Cardiac muscle cell (in vitro differentiated cells and primary cell): ENCODE data around the gene ACSM2B. TPM values are rescaled to one million over a fixed set of nuclear protein-coding genes. Genes with fewer than 3 reads are reported as not detected.
"Not testable (repeated sequence)": the region's sequence is repeated elsewhere in the genome, so short reads cannot be mapped to it uniquely, and the experiment has no call there.

Source experiments
- DNase-seq, 2 donors: peaks; one replicate each; pipeline versions ENCODE4 v3.0.0 to v3.0.0-alpha.2; 2010 to 2017; ENCODE audit warnings: low read depth in 1 of 2, low spot score in 1 of 2
- H3K27ac ChIP-seq: fragments of 200-600 bp; sonication (generic); 2 replicates; pipeline ENCODE4 v1.5.1; 2016
- H3K27me3 ChIP-seq: fragments of 200-600 bp; sonication (generic); 2 replicates; pipeline ENCODE4 v1.6.0; 2016; ENCODE audit warnings: control low read depth
- H3K36me3 ChIP-seq: fragments of 200-600 bp; sonication (generic); 2 replicates; pipeline ENCODE4 v1.5.1; 2016; ENCODE audit warnings: control low read depth
- H3K4me1 ChIP-seq: fragments of 200-600 bp; sonication (generic); 2 replicates; pipeline ENCODE4 v1.8.1; 2017; ENCODE audit warnings: low read depth, mild to moderate bottlenecking, mixed run types
- H3K4me3 ChIP-seq: fragments of 200-600 bp; sonication (generic); 2 replicates; pipeline ENCODE4 v1.5.1; 2016; ENCODE audit warnings: mild to moderate bottlenecking
- H3K9me3 ChIP-seq: fragments of 200-600 bp; sonication (generic); 2 replicates; pipeline ENCODE4 v1.5.1; 2017; ENCODE audit warnings: low read depth, mild to moderate bottlenecking, control low read depth
- polyA plus RNA-seq: library from polyadenylated mRNA; unstranded; fragments of >200 nt; fragmentation: Nextera tagmentation; extraction: Ambion mirVana; gene quantifications from 2 replicates; pipeline ENCODE4 v1.2.1, GENCODE V29; 2016
- total RNA-seq: library from RNA; depleted of rRNA; stranded (reverse); fragments of >200 nt; gene quantifications from 2 replicates; pipeline ENCODE4 v1.2.3, GENCODE V29; 2016
- TF ChIP-seq, protein P1 (sequence below): IDR thresholded peaks from 2 replicates; pipeline ENCODE4 v1.5.1; 2012; ENCODE audit warnings: low read depth, mild to moderate bottlenecking, low read length

The ACSM2B gene
- total and polyA plus RNA-seq, 2 experiments from 2014 or later = not detected

DNA sequence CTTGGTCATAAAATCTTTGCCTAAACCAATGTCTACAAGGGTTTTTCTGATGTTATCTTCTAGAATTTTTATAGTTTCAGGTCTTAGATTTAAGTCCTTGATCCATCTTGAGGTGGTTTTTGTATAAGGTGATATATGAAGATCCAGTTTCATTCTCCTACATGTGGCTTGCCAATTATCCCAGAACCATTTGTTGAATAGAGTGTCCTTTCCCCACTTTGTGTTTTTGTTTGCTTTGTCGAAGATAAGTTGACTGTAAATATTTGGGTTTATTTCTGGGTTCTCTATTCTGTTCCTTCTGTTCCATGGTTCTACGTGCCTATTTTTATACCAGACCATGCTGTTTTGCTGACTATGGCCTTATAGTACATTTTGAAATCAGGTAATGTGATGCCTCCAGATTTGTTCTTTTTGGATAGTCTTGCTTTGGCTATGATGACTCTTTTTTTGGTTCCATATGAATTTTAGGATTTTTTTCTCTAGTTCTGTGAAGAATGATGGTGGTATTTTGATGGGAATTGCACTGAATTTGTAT is 7.0 kb downstream of the ACSM2B start:
- H3K27me3 ChIP-seq, H3K4me1 ChIP-seq, H3K4me3 ChIP-seq, DNase-seq, H3K27ac ChIP-seq, H3K36me3 ChIP-seq, H3K9me3 ChIP-seq: not testable (repeated sequence)

DNA sequence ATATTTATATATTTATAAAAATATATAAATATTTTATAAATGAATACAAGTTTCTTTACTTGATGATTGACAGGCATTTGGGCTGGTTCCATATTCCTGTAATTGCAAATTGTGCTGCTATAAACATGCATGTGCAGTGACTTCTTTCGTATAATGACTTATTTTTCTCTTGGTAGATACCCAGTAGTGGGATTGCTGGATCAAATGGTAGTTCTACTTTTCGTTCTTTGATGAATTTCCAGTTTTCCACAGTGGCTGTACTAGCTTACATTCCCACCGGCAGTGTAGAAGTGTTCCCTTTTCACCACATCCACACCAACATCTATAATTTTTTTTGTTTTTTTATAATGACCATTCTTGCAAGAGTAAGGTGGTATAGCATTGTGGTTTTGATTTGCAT is 7.8 kb downstream of the ACSM2B start:
- TF ChIP-seq, protein P1, sequence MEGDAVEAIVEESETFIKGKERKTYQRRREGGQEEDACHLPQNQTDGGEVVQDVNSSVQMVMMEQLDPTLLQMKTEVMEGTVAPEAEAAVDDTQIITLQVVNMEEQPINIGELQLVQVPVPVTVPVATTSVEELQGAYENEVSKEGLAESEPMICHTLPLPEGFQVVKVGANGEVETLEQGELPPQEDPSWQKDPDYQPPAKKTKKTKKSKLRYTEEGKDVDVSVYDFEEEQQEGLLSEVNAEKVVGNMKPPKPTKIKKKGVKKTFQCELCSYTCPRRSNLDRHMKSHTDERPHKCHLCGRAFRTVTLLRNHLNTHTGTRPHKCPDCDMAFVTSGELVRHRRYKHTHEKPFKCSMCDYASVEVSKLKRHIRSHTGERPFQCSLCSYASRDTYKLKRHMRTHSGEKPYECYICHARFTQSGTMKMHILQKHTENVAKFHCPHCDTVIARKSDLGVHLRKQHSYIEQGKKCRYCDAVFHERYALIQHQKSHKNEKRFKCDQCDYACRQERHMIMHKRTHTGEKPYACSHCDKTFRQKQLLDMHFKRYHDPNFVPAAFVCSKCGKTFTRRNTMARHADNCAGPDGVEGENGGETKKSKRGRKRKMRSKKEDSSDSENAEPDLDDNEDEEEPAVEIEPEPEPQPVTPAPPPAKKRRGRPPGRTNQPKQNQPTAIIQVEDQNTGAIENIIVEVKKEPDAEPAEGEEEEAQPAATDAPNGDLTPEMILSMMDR = no peak
- Histone ChIP-seq H3K4me1 (no peaks in the 10 kb centered on the region), H3K9me3 (no peaks in the 10 kb centered on the region), H3K4me3 (no peak overlapping the region), H3K27ac (no peak overlapping the region), H3K27me3 (no peaks in the 10 kb centered on the region), H3K36me3 (no peaks in the 10 kb centered on the region)
- no peak for DNase-seq

DNA sequence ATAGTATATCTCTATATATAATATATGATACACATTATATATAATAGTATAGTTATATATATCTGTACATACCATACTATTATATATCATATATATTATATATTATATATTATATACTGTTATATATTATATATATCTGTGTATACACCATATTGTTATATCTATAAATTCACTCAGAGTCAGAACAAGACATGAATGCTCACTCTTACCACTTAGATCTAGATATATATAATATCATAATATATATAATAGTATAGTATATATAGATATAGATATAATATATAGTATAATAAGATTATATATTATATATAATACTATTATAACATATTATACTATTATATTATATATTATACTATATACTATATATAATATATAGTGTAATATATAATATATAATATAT is 9.3 kb downstream of the ACSM2B start:
- H3K4me1 ChIP-seq = no peaks in the 10 kb centered on the region
- no peak for DNase-seq

DNA sequence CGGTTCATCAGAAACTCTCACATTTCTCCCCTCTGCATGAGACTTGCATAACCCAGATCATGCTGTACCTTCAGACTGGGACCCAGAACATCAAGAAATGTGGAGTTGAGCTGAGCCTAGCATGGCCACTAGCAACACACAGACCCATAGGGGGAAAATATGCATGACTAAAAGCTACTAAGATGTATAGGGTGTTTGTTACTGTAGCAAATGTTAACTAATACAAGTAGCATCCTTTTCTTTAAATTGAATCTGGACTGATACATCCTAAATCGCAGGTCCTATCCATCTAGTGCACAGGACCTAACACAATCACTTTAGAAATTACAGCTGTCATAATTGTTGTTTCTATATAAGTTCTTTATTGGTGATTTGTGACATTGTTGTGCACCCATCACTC is 10.8 kb downstream of the ACSM2B start:
- H3K27ac ChIP-seq, H3K27me3 ChIP-seq, H3K36me3 ChIP-seq, DNase-seq, H3K9me3 ChIP-seq, H3K4me1 ChIP-seq, H3K4me3 ChIP-seq: not testable (repeated sequence)

More for the DNA sequence above, 9.3 kb downstream of the ACSM2B start:
- Histone ChIP-seq H3K9me3 (no peaks in the 10 kb centered on the region), H3K27me3 (no peaks in the 10 kb centered on the region), H3K27ac (no peak overlapping the region), H3K36me3 (no peaks in the 10 kb centered on the region), H3K4me3 (no peak overlapping the region)
- TF ChIP-seq, protein P1 = no peak

DNA sequence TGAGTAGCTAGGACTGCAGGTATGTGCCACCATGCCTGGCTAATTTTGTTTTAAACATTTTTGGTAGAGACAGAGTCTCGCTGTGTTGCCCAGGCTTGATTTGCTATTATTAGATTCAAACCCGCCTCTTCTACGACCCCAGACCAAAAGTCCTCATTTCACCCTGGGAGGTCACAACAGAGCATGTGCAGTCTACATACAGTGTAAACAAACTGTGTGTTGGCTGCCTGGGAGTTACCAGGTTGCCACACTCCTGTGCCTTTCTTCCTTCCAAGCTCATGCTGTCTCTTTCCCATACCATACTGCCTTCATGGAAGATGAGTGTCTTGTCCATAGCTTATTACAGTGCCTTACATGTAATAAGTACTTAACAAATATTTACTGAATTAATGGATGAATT is 11.9 kb downstream of the ACSM2B start:
- DNase-seq, H3K27ac ChIP-seq, H3K4me1 ChIP-seq, H3K27me3 ChIP-seq, H3K36me3 ChIP-seq, H3K9me3 ChIP-seq, H3K4me3 ChIP-seq: not testable (repeated sequence)

DNA sequence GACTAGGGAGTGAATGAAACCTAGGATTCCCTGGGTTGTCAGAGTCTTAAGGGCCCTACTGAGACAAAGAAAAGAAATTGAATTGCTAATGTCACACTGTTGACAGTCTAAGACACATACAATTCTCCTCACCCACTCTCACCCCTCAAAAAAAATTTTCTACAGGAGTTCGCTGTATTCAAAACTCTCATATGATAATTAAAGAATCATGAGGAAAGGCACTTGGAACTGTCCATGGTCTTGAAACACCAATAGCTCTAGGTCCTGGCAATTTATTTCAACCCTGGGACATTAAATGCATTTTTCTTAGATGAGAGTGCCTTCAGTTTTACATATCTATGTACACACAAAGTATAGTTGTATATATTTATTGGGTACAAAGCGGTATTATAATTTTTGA is 20.5 kb downstream of the ACSM2B start:
- not testable (repeated sequence) for DNase-seq, H3K4me3 ChIP-seq, H3K4me1 ChIP-seq, H3K9me3 ChIP-seq, H3K36me3 ChIP-seq, H3K27me3 ChIP-seq, H3K27ac ChIP-seq

DNA sequence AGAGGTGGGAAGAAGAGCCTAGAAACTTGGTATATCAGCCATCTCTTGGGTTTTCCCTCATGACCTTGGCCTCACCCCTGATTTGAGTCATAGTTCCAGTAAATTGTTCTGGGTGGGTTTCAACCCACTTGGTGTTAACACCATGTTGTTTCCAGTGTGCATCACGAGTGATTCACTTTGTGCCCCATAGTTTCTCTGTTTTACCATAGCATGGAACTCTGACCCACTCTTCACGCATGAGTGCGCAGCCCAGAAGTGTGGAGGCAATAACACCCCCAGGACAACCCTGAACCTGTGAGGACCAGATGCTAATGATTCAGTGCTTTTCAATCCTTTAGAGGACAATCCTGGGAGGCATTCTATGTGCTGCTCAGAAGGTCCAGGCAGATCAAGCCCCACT is 21.5 kb downstream of the ACSM2B start:
- not testable (repeated sequence) for H3K27ac ChIP-seq, H3K4me1 ChIP-seq, H3K4me3 ChIP-seq, H3K9me3 ChIP-seq, DNase-seq, H3K36me3 ChIP-seq, H3K27me3 ChIP-seq

DNA sequence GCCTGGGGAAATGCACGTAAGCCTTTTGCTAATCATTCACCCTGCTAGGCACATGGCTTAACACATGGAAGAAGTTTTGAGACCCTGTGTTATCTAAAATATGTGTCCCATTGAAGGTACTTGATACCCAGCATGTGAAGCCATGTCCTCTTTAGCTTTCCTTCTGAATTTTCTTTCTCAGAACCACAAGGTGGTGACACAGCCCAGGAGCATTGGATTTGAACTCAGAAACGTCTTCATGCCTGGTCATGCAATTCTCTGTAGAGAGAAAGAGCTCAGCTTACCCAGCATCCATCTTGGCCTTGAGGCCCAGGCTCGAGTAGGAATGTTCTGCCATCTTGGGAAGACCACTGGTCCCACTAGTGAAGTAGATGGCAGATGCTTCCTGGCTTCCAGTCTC is 22.7 kb downstream of the ACSM2B start:
- not testable (repeated sequence) for H3K36me3 ChIP-seq, H3K27me3 ChIP-seq, H3K4me1 ChIP-seq, H3K27ac ChIP-seq, H3K9me3 ChIP-seq, H3K4me3 ChIP-seq
- DNase-seq = peak in 1 of 2 donors; percentile 0

DNA sequence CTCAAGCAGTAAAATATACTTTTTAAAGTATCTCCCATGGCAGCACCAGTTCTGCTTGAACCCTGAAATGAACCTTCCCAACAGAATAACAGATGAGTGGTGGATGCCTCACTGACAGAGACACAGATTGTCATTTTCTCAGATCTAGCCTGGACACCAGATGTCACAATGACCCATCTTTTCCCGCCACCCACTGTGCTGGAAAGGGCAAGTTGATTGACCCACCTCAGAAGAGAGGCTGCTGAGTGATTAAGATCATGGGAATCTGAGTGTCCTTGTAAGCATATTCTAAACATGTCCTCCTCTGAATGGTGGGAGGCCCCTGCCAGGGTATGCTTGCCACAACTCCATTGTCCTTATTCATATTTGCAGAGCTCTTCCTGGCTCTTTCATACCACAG is 29.2 kb downstream of the ACSM2B start:
- H3K27me3 ChIP-seq = not testable (repeated sequence)

DNA sequence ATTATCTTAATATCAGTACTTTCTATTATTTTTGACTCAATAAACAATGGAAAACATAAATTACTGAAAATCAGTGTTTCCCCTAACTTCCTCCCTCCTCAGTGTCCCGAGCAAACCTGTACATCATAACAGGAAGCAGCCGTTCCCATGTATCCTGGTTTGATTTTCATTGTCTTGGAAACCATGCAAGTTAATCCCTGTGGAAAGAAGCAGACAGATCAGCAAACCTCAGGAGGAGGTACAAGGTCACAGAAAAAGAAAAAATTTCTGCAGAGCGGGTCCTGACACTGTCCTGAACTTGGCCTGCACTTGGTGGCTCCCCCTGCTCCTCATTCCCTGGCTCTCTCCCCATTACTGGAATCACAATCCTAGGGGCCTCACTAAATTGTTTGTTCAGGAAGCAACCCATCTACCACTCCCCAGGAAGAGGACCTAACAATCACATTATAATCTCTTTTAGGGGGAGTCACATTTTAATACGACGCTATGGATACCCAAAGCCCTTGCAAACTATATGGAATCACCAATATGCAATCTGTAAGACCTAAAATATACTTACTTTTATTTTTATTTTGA is 29.8 kb downstream of the ACSM2B start:
- not testable (repeated sequence) for H3K27ac ChIP-seq, H3K36me3 ChIP-seq, H3K9me3 ChIP-seq

More for the DNA sequence above, 29.2 kb downstream of the ACSM2B start:
- not testable (repeated sequence) for H3K4me1 ChIP-seq, H3K36me3 ChIP-seq, H3K27ac ChIP-seq, H3K9me3 ChIP-seq, H3K4me3 ChIP-seq, DNase-seq

DNA sequence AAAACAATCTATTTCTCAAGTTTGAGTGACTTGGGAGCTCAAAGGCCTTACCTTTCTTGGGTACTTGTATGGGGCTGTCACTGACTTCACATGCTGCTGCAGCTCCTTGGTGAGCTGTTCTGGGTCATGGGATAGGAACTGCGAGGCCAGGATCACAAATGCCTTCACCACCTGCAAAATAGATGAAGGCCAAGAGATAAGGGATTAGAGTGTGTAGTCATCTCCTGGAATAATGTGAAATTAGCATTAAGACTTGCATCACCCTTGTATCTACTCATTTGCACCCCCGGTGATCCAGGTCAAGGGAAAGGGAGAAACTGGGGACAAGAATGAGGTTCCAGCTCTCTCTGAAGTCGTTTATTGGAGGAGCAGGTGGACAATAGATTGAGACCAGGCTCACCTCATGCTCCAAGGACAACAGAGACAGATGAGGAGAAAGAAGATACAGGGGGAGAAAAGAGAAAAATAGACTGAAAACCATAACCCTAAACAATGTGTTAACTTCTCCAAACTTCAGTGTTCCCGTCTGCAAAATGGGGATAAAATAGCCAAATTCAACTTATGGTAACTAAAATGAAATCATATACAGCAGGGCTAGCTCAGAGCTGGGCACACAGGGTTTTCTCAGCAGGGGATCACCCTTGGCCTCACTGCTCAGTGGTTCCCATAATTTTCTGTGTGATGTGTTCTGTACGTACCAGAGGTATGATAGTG is 35.4 kb downstream of the ACSM2B start:
- not testable (repeated sequence) for H3K9me3 ChIP-seq, H3K27me3 ChIP-seq, H3K4me1 ChIP-seq, H3K4me3 ChIP-seq, H3K27ac ChIP-seq, H3K36me3 ChIP-seq, DNase-seq

More for the DNA sequence above, 29.8 kb downstream of the ACSM2B start:
- H3K4me1 ChIP-seq, DNase-seq, H3K27me3 ChIP-seq, H3K4me3 ChIP-seq: not testable (repeated sequence)
